DOHH2 (cell line): Measurements from ENCODE around the gene CPEB1.

Experiments
- EZH2phosphoT487 ChIP-seq: fragments of 200-600 bp; sonication (generic); IDR thresholded peaks from 2 replicates; pipeline ENCODE4 v1.6.1; 2017; ENCODE audit warnings: borderline replicate concordance, mild to moderate bottlenecking, antibody characterized with exemption, low read length, moderate library complexity, mixed read lengths
- TF ChIP-seq, protein P1 (sequence below): fragments of 200-600 bp; sonication (generic); IDR thresholded peaks from one replicate; pipeline ENCODE4 v1.5.1; 2014; ENCODE audit warnings: antibody characterized with exemption, mild to moderate bottlenecking, low read depth, low read length; ENCODE audit not compliant: poor library complexity, severe bottlenecking

GRCh38 chr15:82651708-82652107 is 4.5 kb upstream of the CPEB1 start:
- TF ChIP-seq, protein P1, sequence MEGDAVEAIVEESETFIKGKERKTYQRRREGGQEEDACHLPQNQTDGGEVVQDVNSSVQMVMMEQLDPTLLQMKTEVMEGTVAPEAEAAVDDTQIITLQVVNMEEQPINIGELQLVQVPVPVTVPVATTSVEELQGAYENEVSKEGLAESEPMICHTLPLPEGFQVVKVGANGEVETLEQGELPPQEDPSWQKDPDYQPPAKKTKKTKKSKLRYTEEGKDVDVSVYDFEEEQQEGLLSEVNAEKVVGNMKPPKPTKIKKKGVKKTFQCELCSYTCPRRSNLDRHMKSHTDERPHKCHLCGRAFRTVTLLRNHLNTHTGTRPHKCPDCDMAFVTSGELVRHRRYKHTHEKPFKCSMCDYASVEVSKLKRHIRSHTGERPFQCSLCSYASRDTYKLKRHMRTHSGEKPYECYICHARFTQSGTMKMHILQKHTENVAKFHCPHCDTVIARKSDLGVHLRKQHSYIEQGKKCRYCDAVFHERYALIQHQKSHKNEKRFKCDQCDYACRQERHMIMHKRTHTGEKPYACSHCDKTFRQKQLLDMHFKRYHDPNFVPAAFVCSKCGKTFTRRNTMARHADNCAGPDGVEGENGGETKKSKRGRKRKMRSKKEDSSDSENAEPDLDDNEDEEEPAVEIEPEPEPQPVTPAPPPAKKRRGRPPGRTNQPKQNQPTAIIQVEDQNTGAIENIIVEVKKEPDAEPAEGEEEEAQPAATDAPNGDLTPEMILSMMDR = no peak
- TF ChIP-seq EZH2phosphoT487 = no peak
